T-helper 22 cell (primary cell): ENCODE data around the gene KLK13.

Source experiments
- DNase-seq: peaks from one replicate; pipeline ENCODE4 v3.0.0-alpha.2; 2020; ENCODE audit warnings: low read depth

Gene KLK13

DNA sequence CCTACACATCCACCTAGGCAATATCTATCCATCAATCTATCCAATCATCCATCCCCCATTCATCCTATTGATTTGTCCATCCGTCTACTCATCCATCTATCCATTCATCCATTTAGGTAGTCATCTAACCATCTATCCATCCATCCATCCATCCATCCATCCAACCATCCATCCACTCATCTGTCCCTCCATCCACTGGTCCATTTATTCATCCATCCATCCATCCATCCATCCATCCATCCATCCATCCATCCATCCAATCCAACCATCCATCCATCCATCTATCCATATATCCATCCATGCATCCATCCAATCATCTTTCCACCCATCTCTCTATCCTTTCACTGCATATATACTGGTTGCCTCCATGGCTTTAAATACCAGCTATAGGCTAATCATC, 3.9 kb downstream of the KLK13 start:
- no peak for DNase-seq

DNA sequence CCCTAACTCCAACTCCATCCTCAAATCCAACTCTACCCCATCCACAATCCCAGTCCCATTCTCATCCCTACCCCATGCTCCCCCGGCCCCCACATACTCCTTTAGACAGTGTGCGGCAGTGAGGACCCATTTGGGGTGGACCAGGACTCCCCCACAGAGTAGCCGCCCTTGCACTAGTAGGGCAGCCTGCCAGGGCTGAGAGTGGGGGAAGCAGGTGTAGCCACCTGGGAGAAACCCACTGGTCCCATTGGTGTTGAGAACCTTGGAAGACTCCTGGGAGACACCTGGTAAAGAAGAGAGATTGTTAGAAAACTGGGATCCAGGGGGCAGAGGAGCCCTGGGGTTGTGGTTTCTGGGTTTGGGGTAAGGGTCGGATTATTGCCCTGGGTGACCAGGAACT, 4.6 kb downstream of the KLK13 start:
- no peak for DNase-seq

DNA sequence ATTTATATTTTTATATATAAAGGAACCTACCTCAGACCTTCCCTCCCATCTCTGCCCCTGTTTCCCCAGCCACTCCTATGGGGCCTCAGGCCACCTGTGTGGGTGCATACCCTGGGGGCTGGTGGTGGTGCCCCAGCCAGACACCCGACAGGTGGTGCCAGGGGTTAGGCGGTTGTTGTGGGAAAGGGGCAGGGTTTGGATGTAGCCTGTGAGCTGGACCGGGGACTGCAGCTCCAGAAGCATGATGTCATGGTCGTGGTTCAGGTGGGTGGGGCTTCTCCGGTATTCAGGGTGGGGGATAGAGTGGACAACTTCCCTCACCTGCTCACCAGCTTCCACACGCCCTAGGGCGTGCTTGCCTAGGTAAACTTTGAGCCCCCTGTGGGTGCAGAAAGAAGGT, 5.2 kb downstream of the KLK13 start:
- DNase-seq: no peak

DNA sequence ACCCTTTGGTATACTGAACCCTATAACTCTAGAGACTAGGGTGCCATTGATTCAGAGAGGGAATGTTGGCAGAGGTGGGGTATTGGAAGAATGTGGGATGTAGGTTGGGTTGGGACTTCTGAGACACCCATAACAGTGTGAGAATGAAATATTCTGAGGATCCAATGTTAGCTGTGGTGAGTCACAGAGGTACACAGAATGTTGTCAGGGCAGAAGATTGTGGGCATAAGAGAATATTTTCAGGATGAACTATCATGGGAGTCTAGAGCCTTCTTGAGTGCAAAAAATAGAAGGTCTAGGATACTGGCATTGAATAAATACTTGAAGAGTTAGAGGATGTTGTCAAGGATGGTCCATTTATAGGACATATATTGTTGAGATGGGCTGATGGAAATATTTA, 9.0 kb downstream of the KLK13 start:
- DNase-seq: no peak

DNA sequence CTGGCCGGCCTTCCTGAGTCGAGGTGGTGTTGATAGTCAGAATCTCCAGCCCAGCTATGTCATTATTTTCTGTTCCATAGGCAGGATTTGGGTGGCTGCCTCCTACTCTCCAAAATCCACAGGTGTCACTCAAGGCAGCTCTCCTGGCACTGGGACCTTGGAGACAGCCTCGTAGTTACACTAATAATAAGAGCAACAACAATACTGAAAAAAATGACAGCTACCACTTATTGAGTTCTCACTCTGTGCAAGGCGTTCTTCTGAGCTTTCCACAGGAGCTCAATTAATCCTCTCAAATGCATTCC, 17.9 kb downstream of the KLK13 start:
- no peak for DNase-seq

DNA sequence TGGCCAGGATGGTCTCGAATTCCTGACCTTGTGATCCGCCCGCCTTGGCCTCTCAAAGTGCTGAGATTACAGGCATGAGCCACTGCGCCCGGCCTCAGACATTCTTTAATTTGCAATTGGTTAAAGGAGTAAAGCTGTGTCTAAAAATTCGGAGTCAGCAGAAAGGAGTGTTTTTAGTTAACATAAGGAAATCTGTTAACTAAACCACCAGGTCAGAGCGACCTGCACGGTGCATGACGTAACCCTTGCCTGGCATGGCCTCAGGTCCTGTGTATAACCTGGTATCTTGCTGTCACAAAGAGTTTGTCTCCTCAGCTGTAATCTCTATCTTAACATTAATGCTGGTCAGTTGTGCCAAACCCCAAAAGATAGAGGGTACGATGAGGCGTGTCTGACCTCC, 20.6 kb downstream of the KLK13 start:
- no peak for DNase-seq

DNA sequence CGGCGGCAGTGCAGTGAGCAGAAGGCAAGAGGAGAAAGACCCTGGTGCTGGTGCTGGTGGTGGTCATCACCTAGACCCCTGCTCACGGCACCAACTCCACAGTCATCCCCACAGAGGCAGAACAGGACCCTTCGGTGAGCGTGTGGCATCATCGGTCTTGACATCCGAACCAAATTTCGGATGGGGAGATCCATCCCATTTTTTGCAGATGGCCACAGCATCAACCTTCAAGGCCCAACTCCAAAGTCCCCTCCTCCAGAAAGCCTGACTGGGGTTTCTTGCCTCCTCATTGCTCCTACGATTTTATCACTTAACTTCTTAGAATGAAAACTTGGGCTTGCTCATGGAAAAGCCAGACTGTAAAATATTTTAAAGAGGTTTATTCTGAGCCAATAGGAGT, 21.4 kb downstream of the KLK13 start:
- no peak for DNase-seq

DNA sequence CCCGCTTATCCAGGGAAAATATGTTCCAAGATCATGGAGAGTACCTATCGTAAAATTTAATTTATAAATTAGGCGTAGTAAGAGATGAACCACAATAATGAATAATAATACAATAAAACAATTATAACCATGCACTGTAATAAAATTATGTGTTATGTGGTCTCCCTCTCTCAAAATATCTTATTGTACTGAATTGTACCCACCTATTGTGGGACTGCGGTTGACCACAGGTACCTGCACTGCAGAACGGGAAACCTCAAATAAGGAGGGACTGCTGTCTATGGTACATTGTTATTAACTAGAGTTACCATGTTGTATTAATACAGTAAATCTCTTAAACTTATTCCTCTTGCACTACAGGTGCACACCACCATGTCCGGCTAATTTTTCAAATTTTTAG, 24.7 kb downstream of the KLK13 start:
- DNase-seq: no peak

DNA sequence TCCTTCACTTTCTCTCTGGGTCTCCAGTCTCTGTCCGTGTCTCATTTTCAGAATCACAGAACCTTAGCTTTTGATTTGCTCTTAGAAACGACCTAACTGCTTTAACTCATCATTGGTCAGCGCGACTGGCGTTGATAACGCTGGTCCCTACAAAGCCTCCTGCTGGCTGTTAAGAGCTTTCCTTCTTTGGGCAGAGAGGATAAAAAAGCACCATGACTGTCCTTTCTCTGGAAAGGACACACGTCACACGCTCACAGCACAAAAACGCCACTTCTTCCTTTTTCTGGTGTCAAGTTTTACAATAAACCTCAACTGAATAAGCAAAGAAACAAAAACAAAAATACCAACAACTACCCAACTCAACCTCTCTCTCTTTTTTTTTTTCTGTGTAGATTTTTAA, 28.4 kb downstream of the KLK13 start:
- DNase-seq: no peak

DNA sequence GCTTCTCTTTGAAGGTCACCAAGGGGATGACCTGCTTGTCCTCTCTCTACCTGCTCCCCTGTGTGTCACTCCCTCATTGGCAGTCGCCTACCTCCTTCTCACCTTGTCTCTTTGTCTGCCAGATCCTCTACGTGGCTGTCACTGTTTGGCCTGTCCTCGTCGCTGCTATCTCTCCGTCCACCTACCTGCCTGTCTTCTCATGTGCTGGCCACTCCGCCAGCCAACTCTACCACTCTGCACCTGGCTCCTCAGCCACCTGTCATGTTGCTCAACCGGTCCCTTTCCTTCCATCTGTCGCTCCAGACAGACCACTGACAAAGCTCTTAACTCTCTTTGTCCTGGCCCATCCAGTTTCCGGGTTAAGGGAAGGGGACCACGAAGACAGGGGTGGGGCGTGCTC, 30.2 kb downstream of the KLK13 start, which contains the start of gene KLK12:
TSS of gene KLK12 (minus strand) at position 299 of the 400 bp plus-strand sequence. CDS start 381 bp downstream, outside the sequence.
- DNase-seq: no peak

DNA sequence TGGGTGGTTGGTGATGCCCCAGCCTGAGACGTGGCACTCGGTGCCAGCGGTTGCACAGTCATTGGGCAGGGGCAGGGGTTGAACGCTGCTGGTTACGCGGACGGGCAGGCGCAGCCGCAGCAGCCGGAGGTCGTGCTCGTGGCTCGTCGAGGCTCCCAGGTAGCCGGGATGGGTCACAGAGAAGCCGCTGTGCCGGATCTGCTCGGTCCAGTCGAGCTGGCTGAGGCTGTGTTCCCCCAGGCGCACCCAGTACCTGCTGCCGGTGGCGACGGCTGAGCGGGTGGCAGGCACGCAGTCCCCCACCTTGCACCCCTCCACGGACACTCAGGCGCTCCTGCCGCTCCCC, 33.0 kb downstream of the KLK13 start:
- no peak for DNase-seq

DNA sequence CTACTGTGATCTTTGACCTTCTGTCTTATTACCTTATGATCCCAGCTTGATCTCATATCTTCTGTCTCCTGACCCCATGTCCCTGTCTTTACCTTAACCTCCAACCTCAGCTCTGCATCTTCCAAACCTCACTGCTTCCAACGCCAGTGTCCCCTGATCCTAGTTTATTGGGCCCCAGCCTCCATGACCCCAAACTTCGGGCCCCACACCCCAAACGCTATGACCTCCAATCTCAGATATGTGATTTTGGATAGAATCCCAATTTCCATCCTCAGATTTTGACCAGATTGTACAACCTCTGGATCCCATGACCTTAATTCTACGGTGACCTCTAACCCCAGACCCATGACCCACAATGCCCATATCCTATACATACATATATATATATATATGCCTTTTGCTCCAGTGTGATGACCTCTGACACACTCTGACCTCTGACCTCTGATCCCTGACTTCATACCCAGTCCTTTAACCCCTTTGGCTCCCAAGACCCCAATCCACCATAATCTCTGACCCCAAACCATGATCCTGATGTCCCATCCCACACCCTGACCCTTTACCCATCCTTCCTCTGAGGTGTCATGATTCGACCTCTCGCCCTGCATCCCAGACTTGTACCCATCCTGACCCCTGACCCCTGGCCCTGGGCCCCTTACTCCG, 33.5 kb downstream of the KLK13 start:
- DNase-seq: no peak

DNA sequence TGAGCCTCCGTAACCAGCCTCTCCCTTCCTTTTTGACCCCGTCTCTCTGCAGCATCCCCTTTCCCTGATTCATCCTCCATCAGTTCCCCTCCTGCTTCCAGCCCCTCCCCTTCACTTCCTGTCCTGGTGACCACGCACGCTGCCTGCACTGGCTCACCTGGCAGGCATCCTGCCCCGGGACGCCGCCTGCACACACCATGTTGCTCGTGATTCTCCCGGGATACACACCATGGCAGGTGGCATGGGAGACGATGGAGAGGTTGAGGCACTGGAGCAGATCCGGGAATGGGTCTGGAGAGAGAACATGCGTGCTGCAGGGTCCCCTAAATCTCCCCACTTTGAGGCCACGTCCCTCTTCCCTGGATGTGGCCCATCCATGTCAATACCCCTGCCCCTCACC, 34.3 kb downstream of the KLK13 start:
- DNase-seq: no peak

DNA sequence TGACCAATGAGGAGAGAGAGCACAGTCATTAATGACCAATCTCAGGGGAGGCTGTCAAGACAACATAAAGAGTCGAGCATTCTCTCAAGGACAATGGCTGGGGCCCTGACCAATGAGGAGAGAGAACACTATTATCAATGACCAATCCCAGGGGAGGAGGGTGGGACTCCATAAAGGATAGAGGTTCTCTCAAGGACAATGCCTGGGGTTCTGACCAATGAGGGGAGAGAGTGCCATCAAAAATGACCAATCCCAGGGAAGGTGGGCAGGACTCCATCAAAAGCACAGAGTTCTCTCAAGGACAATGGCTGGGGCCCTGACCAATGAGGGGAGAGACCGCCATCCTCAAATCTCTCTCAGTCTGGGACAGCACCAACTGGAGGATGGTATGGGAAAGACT, 35.2 kb downstream of the KLK13 start:
- no peak for DNase-seq

DNA sequence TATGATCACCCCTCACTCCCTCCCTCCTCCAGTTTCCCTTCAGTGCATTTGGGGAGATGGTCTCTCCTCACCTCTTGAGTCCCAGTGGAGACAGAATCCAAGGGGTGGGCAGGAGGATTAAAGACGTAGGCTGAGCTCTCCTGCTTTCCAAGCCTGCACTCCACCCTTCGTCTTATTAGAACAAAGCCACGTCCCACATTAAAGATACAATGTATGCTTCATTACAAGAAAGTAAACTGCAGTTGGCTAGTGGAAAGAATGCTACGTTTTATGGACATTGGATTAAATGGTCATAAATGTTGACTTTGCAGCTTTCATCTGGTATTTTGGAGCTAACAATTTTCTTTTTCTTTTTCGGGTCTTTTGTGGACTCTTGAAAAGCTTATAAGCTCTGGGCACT, 37.0 kb downstream of the KLK13 start:
- no peak for DNase-seq

DNA sequence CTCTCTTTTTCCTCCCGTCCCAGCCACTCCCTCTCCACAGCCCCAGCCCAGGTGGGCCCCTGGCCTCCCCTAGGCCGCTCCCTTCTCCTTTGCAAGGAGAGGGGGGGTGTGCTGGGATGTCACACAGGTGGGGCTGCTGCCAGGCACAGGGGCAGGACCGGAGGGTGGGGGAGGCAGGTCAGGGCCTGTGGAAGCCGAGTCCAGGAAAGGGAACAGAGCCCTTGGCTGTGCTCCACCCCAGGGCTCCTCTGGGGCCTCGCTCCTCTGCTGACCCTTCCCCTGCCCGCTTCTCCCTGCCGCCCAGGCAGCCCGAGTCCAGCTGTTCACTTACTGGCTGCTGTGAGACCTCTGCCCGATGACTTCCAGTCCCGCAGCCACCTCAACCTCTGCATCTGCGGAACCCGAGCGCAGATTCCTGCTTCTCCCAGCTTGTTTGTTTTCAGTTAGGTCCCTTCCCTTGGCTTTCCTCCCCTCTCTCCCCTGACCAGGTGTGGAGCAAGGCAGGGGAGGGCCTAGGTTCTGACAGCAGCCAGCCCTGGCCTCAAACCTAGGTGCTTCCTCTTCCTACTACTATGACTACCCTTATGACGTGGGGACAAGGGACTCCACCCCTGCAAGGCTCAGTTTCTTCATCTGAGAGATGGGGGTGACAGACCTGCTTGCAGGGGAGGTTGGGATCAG, 37.6 kb downstream of the KLK13 start:
- DNase-seq: no peak

DNA sequence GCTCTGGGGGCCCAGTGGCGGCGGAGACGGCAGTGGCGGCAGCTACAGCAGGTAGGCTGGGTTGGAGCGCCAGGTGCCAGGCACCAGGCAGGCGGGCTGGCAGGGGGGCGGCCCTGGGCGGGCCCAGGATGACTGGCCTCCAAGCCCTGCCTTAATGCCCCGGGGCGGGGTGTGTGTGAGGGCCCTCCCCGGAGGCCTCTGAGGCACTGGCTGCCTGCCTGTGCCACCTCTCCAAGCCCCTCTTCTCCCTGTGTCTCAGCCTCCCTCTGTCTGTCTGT, 38.4 kb downstream of the KLK13 start, which contains the start of gene KLK11:
TSS of gene KLK11 (minus strand) at position 63 of the 278 bp plus-strand sequence. CDS start 985 bp downstream, outside the sequence.
- DNase-seq: no peak

DNA sequence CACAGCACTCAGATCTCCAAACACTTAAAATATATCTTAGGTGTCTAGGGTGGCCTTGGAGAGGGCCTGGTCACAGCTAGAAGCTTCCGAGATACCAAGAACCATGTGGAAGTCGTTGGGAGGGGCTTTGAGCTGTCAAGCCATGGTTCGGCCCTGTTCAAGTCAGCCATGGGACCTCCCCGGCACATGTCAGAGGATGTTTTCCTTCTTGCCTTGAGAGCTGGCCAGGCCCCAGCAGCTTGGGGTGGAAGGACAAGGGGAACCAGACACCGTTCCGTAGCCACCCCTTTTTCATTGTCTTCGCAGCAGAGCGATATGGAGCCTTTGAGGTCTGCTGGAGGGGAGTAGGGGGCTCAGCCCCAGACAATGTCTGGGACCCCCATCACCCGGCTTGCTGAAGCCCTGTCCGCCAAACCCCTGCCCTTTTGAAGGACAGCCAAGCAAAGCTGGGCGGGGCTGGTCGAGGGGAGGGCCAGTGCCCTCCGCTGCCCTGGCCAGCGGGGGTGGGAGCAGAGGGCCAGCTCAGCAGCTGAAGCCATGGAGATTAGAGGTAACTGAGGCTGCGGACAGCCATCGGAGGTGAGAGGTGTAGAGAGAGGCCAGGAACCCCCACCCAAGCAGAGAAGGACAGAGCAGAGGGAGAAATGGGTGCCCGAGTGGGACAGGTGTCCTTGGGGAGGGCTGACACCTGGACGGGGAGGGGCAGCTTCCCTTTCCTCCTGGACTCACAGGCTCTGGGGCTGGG, 38.9 kb downstream of the KLK13 start:
- DNase-seq: no peak

DNA sequence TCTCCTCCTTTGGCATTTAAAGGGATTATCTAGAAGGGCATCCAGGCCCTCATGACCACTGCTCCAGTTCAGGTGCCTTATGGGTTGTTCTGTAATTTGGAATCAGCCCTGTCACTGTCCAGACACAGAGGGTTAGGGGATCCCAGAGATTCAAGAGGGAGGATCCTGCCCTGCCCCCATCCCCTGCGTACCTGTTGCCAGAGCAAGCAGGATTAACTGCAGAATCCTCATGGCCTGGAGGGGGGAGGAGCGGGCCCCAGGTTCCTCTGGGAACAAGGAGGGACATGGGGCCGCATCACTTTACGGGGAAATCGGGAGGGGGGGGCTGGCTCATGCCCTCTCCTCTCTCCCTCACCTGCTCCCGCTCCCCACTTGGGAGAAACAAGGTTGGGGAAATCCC, 39.5 kb downstream of the KLK13 start:
- no peak for DNase-seq

DNA sequence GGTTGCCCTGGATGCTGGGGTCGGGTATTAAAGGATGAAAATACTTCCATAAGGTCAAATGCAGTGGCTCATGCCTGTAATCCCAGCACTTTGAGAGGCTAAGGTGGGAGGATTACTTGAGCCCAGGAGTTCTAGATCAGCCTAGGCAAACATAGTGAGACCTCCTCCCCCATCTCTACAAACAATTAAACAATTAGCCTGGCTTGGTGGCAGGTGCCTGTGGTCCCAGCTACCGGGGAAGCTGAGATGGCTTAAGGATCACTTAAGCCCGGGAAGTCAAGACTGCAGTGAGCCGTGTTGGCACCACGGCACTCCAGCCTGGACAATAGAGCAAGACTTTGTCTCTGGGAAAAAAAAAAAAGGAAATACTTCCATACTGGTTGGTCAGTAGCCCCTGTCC, 40.0 kb downstream of the KLK13 start:
- DNase-seq: no peak

DNA sequence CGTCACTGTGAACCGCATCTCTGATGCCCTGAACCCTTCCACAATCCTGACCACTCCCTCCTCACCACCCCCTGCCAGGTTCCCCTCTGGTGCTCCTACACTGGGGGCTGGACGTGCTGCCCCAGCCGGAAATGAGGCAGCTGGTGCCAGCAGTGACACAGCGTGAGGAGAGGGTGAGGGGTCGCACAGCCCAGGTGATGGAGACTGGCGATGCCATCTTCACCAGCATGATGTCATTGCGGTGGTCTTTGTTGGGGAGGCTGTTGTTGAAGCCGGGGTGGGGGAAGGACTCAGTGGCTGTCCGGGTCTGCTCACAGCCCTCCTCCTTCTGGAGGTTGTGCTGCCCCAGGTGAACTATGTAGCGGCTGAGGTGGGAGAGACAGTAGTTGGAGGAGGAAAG, 40.9 kb downstream of the KLK13 start:
- DNase-seq: no peak

DNA sequence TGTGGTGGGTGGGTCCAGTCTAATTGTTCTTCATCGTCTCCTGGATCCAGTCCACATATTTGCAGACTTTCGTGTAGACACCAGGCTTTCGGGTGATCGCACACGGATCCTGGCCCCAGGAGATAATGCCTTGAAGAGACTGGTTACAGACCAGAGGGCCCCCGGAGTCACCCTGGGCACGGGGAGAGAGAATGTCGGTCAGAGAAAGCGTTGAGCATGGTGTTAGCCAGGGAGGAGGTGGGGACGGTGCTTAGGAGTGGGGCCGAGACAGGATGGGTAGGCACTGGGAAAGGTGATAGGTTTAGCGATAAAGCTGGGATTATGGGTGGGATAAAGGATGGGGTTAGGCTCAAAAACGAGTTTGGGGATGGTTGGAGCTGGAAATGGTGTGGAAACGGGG, 42.4 kb downstream of the KLK13 start:
- DNase-seq: no peak

DNA sequence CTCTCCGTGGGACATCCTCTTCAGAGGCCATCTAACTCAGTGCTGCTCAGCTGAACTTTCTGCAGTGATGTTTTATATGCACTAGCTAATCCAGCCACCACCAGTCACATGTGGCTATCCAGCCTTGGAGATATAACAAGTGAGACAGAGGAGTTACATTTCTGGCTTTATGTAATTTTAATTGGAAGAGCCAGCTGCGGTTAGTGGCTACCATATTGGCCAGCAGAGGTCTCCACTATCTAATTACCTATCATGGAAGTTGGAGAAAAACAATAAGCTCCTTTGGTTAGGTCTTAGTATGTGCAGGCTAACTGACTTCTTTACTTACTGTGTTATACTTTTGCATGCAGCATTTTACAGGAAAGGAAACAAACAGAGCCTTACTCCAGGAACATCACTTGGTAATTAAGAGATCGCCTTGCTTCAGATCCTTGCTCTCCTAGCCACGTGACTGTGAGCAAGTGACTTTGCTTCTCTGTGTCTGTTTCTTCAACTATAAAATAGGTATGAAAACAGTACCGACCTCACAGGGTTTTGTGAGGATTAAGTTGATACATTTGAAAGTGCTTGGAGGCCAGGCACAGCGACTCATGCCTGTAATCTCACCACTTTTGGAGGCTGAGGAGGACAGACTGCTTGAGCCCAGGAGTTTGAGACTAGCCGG, 43.8 kb downstream of the KLK13 start:
- DNase-seq: no peak
